ENCODE data around the gene ST7. TPM values are rescaled to one million over a fixed set of nuclear protein-coding genes. Genes with fewer than 3 reads are reported as not detected.

ST7 gene
- total RNA-seq, 3 donors from 2014 or later (not counting 1 experiment from before 2014, with no cell fraction given) = 9.8 to 15.7 (median 12.9) TPM

DNA sequence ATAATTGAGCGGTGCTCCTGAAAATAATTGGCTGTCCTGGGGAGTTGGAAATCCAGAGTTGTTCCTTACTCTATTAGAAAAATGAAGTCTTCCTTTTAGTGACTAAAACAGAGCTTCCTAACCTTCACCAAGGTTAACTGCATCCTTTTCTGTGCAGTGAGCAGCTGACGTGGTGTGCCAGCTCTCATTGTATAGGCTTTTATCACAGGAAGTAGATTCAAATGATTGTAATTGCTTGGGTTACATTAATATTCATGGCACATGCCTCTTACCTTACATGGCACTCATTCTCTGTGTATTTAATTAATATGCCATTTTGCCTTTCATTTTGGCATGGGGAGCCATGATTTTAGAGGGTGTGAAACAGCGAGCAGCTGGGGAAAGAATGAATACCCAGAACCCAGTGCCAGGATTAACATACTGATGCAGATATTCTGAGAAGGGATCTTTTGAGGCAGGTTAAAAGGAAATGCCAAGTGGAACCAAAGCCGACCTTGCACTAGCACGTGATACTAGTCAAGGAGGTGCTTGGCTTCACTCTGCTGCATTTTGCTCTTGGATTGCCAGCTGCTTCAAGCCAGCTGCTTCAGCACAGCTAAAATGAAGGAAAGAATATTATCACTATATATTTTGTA lies 115.3 kb downstream of the ST7 start:
- intact Hi-C loops (cut with micrococcal nuclease) = no loop called here
- Histone ChIP-seq H3K27me3 (ENCODE audit: control insufficient read depth, insufficient read depth, low read length) (no peaks in the 10 kb centered on the region), H3K4me3 (ENCODE audit: low read length) (no peak overlapping the region), H3K36me3 (ENCODE audit: control insufficient read depth, insufficient read depth, low read length) (no peaks in the 10 kb centered on the region), H3K27ac (ENCODE audit: low read length) (no peak overlapping the region), H3K4me1 (ENCODE audit: control insufficient read depth, insufficient read depth, low read length) (peaks cover 5% of the 10 kb centered on the region), H3K9me3 (ENCODE audit: control insufficient read depth, insufficient read depth, low read length) (no peaks in the 10 kb centered on the region)
- H3K4me1 Mint-ChIP-seq = peaks cover 36 to 47% of the 10 kb centered on the region in 2 donors
- no peak for TF ChIP-seq CTCF (IDR thresholded peaks at IDR 0.05)
- no peak overlapping the region for H3K27ac Mint-ChIP-seq
- ATAC-seq = no peak
- peak in 1 of 2 donors; percentile 26 for DNase-seq
- H3K4me3 Mint-ChIP-seq = no peak overlapping the region
- no peaks in the 10 kb centered on the region for H3K36me3 Mint-ChIP-seq
- WGBS (ENCODE audit: insufficient coverage) = 87% methylated on average over 3 of the region's 5 CpGs
- H3K9me3 Mint-ChIP-seq = no peaks in the 10 kb centered on the region
- H3K27me3 Mint-ChIP-seq (ENCODE audit: low read depth in 2 of 2) = no peaks in the 10 kb centered on the region

GRCh38 chr7:117069379-117069778 lies 116.1 kb downstream of the ST7 start:
- 100% methylated on average over 1 of the region's 1 CpG for WGBS (ENCODE audit: insufficient coverage)
- H3K9me3 Mint-ChIP-seq = no peaks in the 10 kb centered on the region
- no peak overlapping the region for H3K27ac Mint-ChIP-seq
- Histone ChIP-seq H3K9me3 (ENCODE audit: control insufficient read depth, insufficient read depth, low read length) (no peaks in the 10 kb centered on the region), H3K36me3 (ENCODE audit: control insufficient read depth, insufficient read depth, low read length) (no peaks in the 10 kb centered on the region), H3K4me1 (ENCODE audit: control insufficient read depth, insufficient read depth, low read length) (peaks cover 5% of the 10 kb centered on the region), H3K27ac (ENCODE audit: low read length) (no peak overlapping the region), H3K4me3 (ENCODE audit: low read length) (no peak overlapping the region), H3K27me3 (ENCODE audit: control insufficient read depth, insufficient read depth, low read length) (no peaks in the 10 kb centered on the region)
- H3K4me1 Mint-ChIP-seq = peaks cover 36 to 47% of the 10 kb centered on the region in 2 donors
- no peaks in the 10 kb centered on the region for H3K27me3 Mint-ChIP-seq (ENCODE audit: low read depth in 2 of 2)
- H3K36me3 Mint-ChIP-seq = no peaks in the 10 kb centered on the region
- H3K4me3 Mint-ChIP-seq = no peak overlapping the region
- no peak for TF ChIP-seq CTCF (IDR thresholded peaks at IDR 0.05)
- intact Hi-C loops (cut with micrococcal nuclease) = no loop called here
- DNase-seq (no peak), ATAC-seq (no peak)

GRCh38 chr7:117071551-117071950 lies 118.2 kb downstream of the ST7 start:
- ATAC-seq = no peak
- WGBS (ENCODE audit: insufficient coverage) = 96% methylated on average over 2 of the region's 3 CpGs
- Histone ChIP-seq H3K27ac (ENCODE audit: low read length) (no peak overlapping the region), H3K4me3 (ENCODE audit: low read length) (no peak overlapping the region), H3K9me3 (ENCODE audit: control insufficient read depth, insufficient read depth, low read length) (no peaks in the 10 kb centered on the region), H3K27me3 (ENCODE audit: control insufficient read depth, insufficient read depth, low read length) (no peaks in the 10 kb centered on the region), H3K4me1 (ENCODE audit: control insufficient read depth, insufficient read depth, low read length) (peaks cover 5% of the 10 kb centered on the region), H3K36me3 (ENCODE audit: control insufficient read depth, insufficient read depth, low read length) (no peaks in the 10 kb centered on the region)
- Mint-ChIP-seq H3K36me3 (no peaks in the 10 kb centered on the region), H3K9me3 (no peaks in the 10 kb centered on the region), H3K27me3 (ENCODE audit: low read depth in 2 of 2) (no peaks in the 10 kb centered on the region), H3K27ac (no peak overlapping the region), H3K4me3 (no peak overlapping the region), H3K4me1 (peaks cover 33 to 38% of the 10 kb centered on the region in 2 donors)
- no peak for DNase-seq
- TF ChIP-seq CTCF (IDR thresholded peaks at IDR 0.05) = no peak
- intact Hi-C loops (cut with micrococcal nuclease) = no loop called here

DNA sequence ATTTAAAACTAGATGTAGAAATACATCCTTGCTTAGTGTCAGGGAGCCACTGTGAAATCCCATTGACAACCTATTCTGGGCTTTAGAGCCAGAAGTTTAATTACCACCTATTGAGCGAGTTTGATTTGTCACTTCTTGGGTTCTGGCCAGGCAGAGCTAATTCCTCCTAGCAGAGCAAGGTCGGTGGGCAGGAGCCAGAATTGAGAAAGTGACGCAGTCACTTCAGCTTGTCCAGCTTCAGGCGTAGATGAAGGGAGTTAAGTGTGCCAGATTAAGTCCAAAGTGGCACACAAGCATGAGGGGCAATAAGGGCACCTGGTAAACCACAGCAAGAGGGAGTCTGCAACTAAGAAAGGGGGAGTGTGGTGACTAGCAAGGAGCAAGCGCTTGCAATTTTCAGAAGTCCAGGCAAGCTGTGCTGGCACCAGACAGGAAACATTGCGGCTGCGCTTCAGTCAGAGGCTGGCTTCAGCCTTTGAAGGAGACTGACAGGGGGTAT lies 119.4 kb downstream of the ST7 start:
- H3K27me3 ChIP-seq (ENCODE audit: control insufficient read depth, insufficient read depth, low read length) = no peaks in the 10 kb centered on the region
- TF ChIP-seq CTCF (IDR thresholded peaks at IDR 0.05) = no peak
- ATAC-seq = peak; percentile 26 to 57 (median 30)
- Mint-ChIP-seq H3K4me3 (no peak overlapping the region), H3K27me3 (ENCODE audit: low read depth in 2 of 2) (no peaks in the 10 kb centered on the region), H3K27ac (peak overlapping the region; percentile 5 to 53), H3K36me3 (no peaks in the 10 kb centered on the region), H3K4me1 (peaks cover 22 to 27% of the 10 kb centered on the region in 2 donors), H3K9me3 (no peaks in the 10 kb centered on the region)
- no peak overlapping the region for H3K4me3 ChIP-seq (ENCODE audit: low read length)
- 36% methylated on average over 7 of the region's 7 CpGs for WGBS (ENCODE audit: insufficient coverage)
- H3K36me3 ChIP-seq (ENCODE audit: control insufficient read depth, insufficient read depth, low read length) = no peaks in the 10 kb centered on the region
- peaks cover 5% of the 10 kb centered on the region for H3K4me1 ChIP-seq (ENCODE audit: control insufficient read depth, insufficient read depth, low read length)
- no peaks in the 10 kb centered on the region for H3K9me3 ChIP-seq (ENCODE audit: control insufficient read depth, insufficient read depth, low read length)
- no peak for DNase-seq
- intact Hi-C loops (cut with micrococcal nuclease) = no loop called here
- no peak overlapping the region for H3K27ac ChIP-seq (ENCODE audit: low read length)

All from natural killer cell (primary cell).